Ectodermal cell (in vitro differentiated cells): ENCODE results near the gene DGLUCY.
"Not testable (repeated sequence)": the region's sequence is repeated elsewhere in the genome, so short reads cannot be mapped to it uniquely, and the experiment has no call there.

Experiments
- H3K27ac ChIP-seq: 2 replicates; pipeline ENCODE4 v1.7.0; 2013; ENCODE audit warnings: mild to moderate bottlenecking, low read depth, low read length; ENCODE audit not compliant: insufficient read depth, poor library complexity, severe bottlenecking
- H3K27me3 ChIP-seq: 2 replicates; pipeline ENCODE4 v1.7.0; 2013; ENCODE audit warnings: mild to moderate bottlenecking, low read length; ENCODE audit not compliant: insufficient read depth, control insufficient read depth, poor library complexity, severe bottlenecking
- H3K36me3 ChIP-seq: one replicate; pipeline ENCODE4 v1.7.0; 2013; ENCODE audit warnings: low read length; ENCODE audit not compliant: control insufficient read depth, insufficient read depth
- H3K4me1 ChIP-seq: one replicate; pipeline ENCODE4 v1.7.0; 2013; ENCODE audit warnings: low read length; ENCODE audit not compliant: control insufficient read depth, insufficient read depth
- H3K4me3 ChIP-seq: 2 replicates; pipeline ENCODE4 v1.7.0; 2013; ENCODE audit warnings: low read depth, low read length, control low read depth; ENCODE audit not compliant: insufficient read depth
- H3K9me3 ChIP-seq: 2 replicates; pipeline ENCODE4 v1.7.0; 2013; ENCODE audit warnings: mild to moderate bottlenecking, low read length, moderate library complexity; ENCODE audit not compliant: control insufficient read depth
- WGBS, 2 experiments: methylation state at CpG; one replicate each; pipeline ENCODE4 v1.1.7; 2013; ENCODE audit warnings: missing lambda C conversion rate in 2 of 2; 5-methylcytosine and 5-hydroxymethylcytosine counted together

DGLUCY gene

DNA sequence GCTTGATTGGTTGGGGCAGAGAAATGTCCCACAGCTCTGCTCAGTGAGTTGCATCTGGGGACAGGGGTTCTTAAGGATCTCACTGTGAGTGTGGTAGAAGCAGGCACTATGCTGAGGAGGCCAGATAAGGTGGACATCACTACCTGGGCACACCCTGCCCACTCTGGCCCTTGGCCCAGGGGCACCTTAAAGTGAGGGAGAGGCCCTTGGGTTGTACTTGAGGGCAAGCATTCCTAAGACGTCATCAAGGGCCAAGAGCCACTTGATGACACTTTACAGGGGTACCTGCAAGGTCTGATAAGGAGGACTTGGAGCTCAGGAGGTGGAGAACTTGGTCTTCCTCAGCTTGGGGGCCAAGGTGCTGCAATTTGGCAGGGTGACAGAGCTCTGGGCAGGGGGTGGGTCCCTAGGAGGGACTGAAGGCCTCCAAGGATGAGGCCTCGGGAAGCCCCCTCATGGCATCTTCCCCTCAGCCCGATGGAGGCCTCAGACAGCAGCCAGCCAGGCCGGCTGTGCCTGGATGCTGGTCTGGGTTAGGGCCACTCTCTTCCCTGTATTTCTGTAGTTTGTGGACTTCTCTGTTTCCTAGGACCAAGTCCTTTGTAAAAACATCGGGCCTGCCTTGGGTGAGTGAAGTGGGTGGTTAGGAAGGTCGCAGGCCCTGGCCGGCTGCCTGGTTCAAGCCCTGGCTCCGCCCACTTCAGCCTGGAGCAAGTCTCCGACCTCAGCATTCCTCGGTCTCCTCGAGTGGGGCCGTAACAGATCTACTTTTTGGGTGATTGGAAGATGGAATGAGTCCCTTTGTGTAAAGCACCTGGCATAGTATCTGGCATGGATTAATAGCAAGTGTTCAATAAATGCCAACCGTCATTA lies 105.9 kb downstream of the DGLUCY start:
- WGBS, 2 experiments = 83 to 87% methylated on average over 13 of the region's 13 CpGs
- no peak overlapping the region for H3K4me3 ChIP-seq
- H3K27ac ChIP-seq = no peak overlapping the region
- no peaks in the 10 kb centered on the region for H3K27me3 ChIP-seq
- no peaks in the 10 kb centered on the region for H3K36me3 ChIP-seq
- H3K9me3 ChIP-seq = no peaks in the 10 kb centered on the region
- H3K4me1 ChIP-seq = no peaks in the 10 kb centered on the region

DNA sequence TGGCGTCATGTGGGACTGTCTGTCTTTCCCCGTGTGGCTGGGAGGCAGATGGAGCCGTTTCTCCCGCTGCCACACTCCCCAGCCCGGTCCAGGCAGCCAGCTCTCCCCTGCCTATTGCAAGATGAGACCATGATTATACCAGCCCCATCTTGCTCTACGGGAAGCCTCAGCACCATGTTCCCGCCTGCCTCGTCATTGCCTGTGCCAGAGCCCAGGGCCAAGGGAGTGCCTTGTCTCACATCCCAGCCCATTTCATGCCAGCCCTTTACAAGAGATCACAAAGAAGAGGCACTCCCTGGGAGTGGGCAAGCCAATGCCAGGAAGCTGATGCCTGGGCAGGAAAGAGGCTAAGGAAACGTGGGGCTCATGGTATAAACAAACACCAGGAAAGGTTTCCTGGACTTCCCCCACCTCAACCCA lies 106.7 kb downstream of the DGLUCY start:
- no peaks in the 10 kb centered on the region for H3K4me1 ChIP-seq
- H3K9me3 ChIP-seq = no peaks in the 10 kb centered on the region
- no peak overlapping the region for H3K27ac ChIP-seq
- WGBS, 2 experiments = 95% methylated on average over 9 of the region's 9 CpGs
- H3K36me3 ChIP-seq = no peaks in the 10 kb centered on the region
- H3K27me3 ChIP-seq = no peaks in the 10 kb centered on the region
- no peak overlapping the region for H3K4me3 ChIP-seq

DNA sequence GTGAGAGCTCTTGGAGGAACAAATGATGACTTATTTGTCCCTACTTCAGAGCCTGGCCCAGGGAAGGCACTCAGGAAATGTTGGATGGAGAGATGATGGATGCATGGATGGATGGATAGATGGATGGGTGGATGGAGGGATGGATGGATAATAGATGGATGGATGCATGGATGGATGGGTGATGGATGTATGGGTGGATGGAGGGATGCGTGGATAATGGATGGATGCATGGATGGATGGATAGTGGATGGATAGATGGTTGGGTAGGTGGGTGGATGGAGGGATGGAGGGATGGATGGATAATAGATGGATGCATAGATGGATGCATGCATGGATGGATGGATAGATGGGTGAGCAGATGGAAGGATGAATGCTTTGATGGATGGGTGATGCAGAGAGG lies 107.4 kb downstream of the DGLUCY start:
- no peaks in the 10 kb centered on the region for H3K4me1 ChIP-seq
- WGBS, 2 experiments = 92 to 93% methylated on average over 1 of the region's 1 CpG
- no peak overlapping the region for H3K4me3 ChIP-seq

GRCh38 chr14:91223028-91223783 lies 109.3 kb downstream of the DGLUCY start:
- Histone ChIP-seq H3K27ac (no peak overlapping the region), H3K4me1 (no peaks in the 10 kb centered on the region), H3K4me3 (no peak overlapping the region), H3K9me3 (no peaks in the 10 kb centered on the region), H3K27me3 (no peaks in the 10 kb centered on the region), H3K36me3 (no peaks in the 10 kb centered on the region)
- WGBS, 2 experiments = 100% methylated on average over 1 of the region's 1 CpG; no CpG with 5 or more reads in 1 of the 2 experiments

More for the DNA sequence above, 107.4 kb downstream of the DGLUCY start:
- Histone ChIP-seq H3K27ac (no peak overlapping the region), H3K9me3 (no peaks in the 10 kb centered on the region), H3K27me3 (no peaks in the 10 kb centered on the region), H3K36me3 (no peaks in the 10 kb centered on the region)

DNA sequence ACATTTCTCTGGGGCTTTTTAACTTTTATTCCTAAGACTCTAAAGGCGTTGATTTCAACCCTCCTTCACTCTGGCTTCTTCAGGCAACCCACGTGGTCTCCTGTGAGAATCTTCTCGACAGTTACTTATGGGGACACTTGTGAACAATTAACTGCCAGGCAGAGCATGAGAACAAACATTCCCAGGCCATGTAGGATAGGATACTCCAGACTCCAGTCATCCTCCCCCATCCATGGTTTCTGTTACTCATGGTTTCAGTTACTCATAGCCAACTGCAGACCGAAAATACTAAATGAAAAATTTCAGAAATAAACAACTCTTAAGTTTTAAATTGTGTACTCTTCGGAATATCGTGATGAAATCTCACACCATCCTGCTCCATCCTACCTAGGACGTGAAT lies 111.2 kb downstream of the DGLUCY start:
- Histone ChIP-seq H3K27me3 (no peaks in the 10 kb centered on the region), H3K9me3 (no peaks in the 10 kb centered on the region), H3K4me3 (no peak overlapping the region), H3K36me3 (no peaks in the 10 kb centered on the region), H3K27ac (no peak overlapping the region), H3K4me1 (no peaks in the 10 kb centered on the region)
- 92 to 93% methylated on average over 7 of the region's 7 CpGs for WGBS, 2 experiments

- not testable (repeated sequence) for H3K27ac ChIP-seq, H3K27me3 ChIP-seq, H3K4me1 ChIP-seq, H3K36me3 ChIP-seq, H3K4me3 ChIP-seq, H3K9me3 ChIP-seq
- WGBS, 2 experiments = 88 to 92% methylated on average over 4 of the region's 4 CpGs
These were observed 112.5 kb downstream of the DGLUCY start for GRCh38 chr14:91226360-91226759.

GRCh38 chr14:91227183-91227628 lies 113.3 kb downstream of the DGLUCY start:
- Histone ChIP-seq H3K9me3 (no peaks in the 10 kb centered on the region), H3K27me3 (no peaks in the 10 kb centered on the region), H3K36me3 (no peaks in the 10 kb centered on the region), H3K4me1 (no peaks in the 10 kb centered on the region), H3K4me3 (no peak overlapping the region), H3K27ac (no peak overlapping the region)
- 94 to 95% methylated on average over 7 of the region's 7 CpGs for WGBS, 2 experiments

- no peak overlapping the region for H3K27ac ChIP-seq
- 79 to 85% methylated on average over 14 of the region's 14 CpGs for WGBS, 2 experiments
- H3K9me3 ChIP-seq = no peaks in the 10 kb centered on the region
- H3K36me3 ChIP-seq = no peaks in the 10 kb centered on the region
- H3K4me1 ChIP-seq = no peaks in the 10 kb centered on the region
- no peak overlapping the region for H3K4me3 ChIP-seq
- no peaks in the 10 kb centered on the region for H3K27me3 ChIP-seq
These were observed 114.5 kb downstream of the DGLUCY start for GRCh38 chr14:91228112-91229004.

DNA sequence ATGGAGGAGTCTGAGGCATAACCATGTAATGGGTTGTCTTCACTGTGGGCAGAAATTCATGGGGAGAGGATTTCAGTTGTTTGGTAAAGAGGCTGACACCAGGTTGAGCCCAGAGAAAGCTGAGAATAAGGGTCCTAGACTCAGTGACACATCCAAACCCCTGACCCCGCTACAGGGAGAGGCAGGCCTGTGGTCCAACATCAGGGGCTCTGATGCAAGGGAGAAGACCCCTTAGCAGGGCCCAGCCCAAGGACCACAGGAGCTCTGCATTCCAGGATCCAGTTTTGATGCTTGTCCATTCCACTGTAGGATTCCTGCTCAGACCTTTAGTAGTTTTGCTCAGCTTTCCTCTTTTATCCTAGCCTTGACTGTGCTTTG lies 115.1 kb downstream of the DGLUCY start:
- H3K4me3 ChIP-seq = no peak overlapping the region
- H3K9me3 ChIP-seq = no peaks in the 10 kb centered on the region
- H3K27ac ChIP-seq = no peak overlapping the region
- WGBS, 2 experiments = 84 to 97% methylated on average over 1 of the region's 1 CpG
- no peaks in the 10 kb centered on the region for H3K4me1 ChIP-seq
- no peaks in the 10 kb centered on the region for H3K27me3 ChIP-seq
- H3K36me3 ChIP-seq = no peaks in the 10 kb centered on the region
